Measurements from ENCODE around the gene WFDC1.

DNA sequence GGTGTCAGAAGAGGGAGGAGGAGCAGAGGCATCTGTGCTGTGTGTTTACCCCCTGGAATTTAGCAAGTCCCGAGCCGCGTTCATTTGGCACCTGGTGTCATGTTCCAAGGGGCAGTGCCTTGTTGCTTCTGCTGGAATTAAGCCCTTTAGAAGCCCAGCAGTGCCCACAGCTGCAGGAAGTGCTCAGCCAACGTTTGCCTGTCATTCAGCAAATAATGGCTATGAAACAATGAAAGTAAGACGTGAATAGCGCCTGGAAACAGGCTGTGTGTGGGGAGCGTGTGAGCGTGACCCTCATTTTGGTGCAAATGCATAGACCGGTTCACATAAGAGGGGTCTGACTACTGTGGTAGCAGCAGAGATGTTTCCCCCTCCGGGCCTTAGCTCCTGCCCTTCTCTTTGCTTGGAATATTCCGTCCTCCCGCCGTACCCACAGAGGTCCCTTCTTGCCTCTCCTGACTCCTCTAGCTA, 67.8 kb downstream of the WFDC1 start:
- TF ChIP-seq, protein P1, sequence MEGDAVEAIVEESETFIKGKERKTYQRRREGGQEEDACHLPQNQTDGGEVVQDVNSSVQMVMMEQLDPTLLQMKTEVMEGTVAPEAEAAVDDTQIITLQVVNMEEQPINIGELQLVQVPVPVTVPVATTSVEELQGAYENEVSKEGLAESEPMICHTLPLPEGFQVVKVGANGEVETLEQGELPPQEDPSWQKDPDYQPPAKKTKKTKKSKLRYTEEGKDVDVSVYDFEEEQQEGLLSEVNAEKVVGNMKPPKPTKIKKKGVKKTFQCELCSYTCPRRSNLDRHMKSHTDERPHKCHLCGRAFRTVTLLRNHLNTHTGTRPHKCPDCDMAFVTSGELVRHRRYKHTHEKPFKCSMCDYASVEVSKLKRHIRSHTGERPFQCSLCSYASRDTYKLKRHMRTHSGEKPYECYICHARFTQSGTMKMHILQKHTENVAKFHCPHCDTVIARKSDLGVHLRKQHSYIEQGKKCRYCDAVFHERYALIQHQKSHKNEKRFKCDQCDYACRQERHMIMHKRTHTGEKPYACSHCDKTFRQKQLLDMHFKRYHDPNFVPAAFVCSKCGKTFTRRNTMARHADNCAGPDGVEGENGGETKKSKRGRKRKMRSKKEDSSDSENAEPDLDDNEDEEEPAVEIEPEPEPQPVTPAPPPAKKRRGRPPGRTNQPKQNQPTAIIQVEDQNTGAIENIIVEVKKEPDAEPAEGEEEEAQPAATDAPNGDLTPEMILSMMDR (IDR thresholded peaks at IDR 0.05; ENCODE audit: insufficient read depth, low read depth, low read length): no peak
- TF ChIP-seq EZH2 (IDR thresholded peaks at IDR 0.05; ENCODE audit: insufficient read depth, low read length): no peak

Measured in astrocyte (in vitro differentiated cells and primary cell).